Stimulated activated CD4-positive, alpha-beta T cell treated with anti-CD3 and anti-CD28 coated beads, Interleukin-15, amount 100 ng/mL, for 24 hours (primary cell): Measurements from ENCODE around the gene GDF15.
A peak's percentile ranks its signal among the peaks of the same experiment; 100 is the strongest.
"Not testable (repeated sequence)": the region's sequence is repeated elsewhere in the genome, so short reads cannot be mapped to it uniquely, and the experiment has no call there.

Experiments
- DNase-seq: peaks from one replicate; pipeline ENCODE4 v3.0.0-alpha.2; 2020

Gene GDF15

GRCh38 chr19:18385675-18386542 lies at the start of gene GDF15:
Gene GDF15 (plus strand): TSS chr19:18386158. CDS start chr19:18386190, 32 bp downstream.
- DNase-seq: peak; percentile 50

GRCh38 chr19:18338541-18338940 lies 47.4 kb upstream of the GDF15 start:
- no peak for DNase-seq

GRCh38 chr19:18339723-18340122 lies 46.2 kb upstream of the GDF15 start:
- no peak for DNase-seq

- peak; percentile 78 for DNase-seq
These were observed 45.6 kb upstream of the GDF15 start, which contains the start of gene PGPEP1 for GRCh38 chr19:18340190-18340989. Gene PGPEP1 (plus strand): TSS chr19:18340598. CDS start chr19:18340682, 84 bp downstream.

- DNase-seq: peak; percentile 81
These were observed 44.7 kb upstream of the GDF15 start for GRCh38 chr19:18340990-18341868.

GRCh38 chr19:18342090-18342632 lies 43.8 kb upstream of the GDF15 start:
- DNase-seq: no peak

- DNase-seq: no peak
These were observed 41.4 kb upstream of the GDF15 start for GRCh38 chr19:18344582-18344950.

- DNase-seq: no peak
These were observed 40.7 kb upstream of the GDF15 start for GRCh38 chr19:18345296-18345695.

GRCh38 chr19:18346091-18346490 lies 39.9 kb upstream of the GDF15 start:
- DNase-seq: no peak

GRCh38 chr19:18348171-18348570 lies 37.8 kb upstream of the GDF15 start:
- no peak for DNase-seq

- not testable (repeated sequence) for DNase-seq
These were observed 37.1 kb upstream of the GDF15 start for GRCh38 chr19:18348818-18349339.

GRCh38 chr19:18349524-18350128 lies 36.3 kb upstream of the GDF15 start:
- peak; percentile 54 for DNase-seq

- DNase-seq: no peak
These were observed 35.5 kb upstream of the GDF15 start for GRCh38 chr19:18350490-18350889.

- DNase-seq: no peak
These were observed 34.4 kb upstream of the GDF15 start for GRCh38 chr19:18351544-18351943.

GRCh38 chr19:18353378-18354005 lies 32.5 kb upstream of the GDF15 start:
- no peak for DNase-seq

- not testable (repeated sequence) for DNase-seq
These were observed 31.2 kb upstream of the GDF15 start for GRCh38 chr19:18354743-18355142.

GRCh38 chr19:18357041-18357440 lies 28.9 kb upstream of the GDF15 start:
- DNase-seq: no peak

GRCh38 chr19:18361646-18362045 lies 24.3 kb upstream of the GDF15 start:
- no peak for DNase-seq

- DNase-seq: no peak
These were observed 22.9 kb upstream of the GDF15 start for GRCh38 chr19:18362934-18363542.

- DNase-seq: no peak
These were observed 22.2 kb upstream of the GDF15 start for GRCh38 chr19:18363787-18364186.
